ENCODE data around the gene EXOSC1.

- TF ChIP-seq CTCF (conservative IDR thresholded peaks at IDR 0.05) = no peak
- no peak for TF ChIP-seq EZH2 (IDR thresholded peaks at IDR 0.05; ENCODE audit: low read depth)
Measured at GRCh38 chr10:97400665-97401454, 44.9 kb downstream of the EXOSC1 start, which contains the start of gene RRP12.

All from PC-9 (cell line).